ENCODE measurements around the gene DNAL1.

Gene DNAL1

DNA sequence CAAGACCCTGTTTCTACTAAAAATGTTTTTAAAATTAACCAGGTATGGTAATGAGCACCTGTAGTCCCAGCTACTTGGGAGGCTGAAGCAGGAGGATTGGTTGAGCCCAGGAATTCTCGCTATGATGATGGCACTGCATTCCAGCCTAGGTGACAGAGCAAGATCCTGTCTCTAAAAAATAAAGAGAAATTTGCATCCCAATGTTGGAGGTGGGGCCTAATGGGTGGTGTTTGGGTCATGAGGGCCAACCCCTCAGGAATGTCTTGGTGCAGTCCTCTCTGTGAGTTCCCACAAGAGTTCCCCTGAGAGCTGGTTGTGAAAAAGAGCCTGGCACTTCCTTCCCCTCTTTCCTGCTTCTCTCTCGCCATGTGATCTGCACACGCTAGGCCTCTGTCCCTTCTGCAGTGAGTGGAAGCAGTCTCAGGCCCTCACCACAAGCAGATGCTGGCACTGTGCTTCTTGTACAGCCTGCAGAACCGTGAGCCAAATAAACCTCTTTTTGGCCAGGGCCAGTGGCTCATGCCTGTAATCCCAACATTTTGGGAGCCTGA lies 21.2 kb upstream of the DNAL1 start:
- H3K27me3 ChIP-seq (ENCODE audit: insufficient read depth, low read length): no peaks in the 10 kb centered on the region

DNA sequence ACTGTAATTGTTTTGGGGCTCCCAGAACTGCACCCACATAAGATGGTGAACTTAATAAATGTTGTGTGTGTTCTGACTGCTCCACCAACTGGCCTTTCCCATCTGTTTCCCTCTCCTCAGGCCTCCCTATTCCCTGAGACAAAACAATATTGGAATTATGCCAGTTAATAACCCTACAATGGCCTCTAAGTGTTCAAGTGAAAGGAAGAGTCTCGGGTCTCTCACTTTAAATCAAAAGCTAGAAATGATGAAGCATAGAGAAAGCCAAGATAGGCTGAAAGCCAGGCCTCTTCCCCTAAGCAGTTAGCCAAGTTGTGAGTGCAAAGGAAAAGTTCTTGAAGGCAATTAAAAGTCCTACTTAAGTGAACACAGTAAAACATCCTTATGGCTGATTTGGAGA lies 19.1 kb upstream of the DNAL1 start:
- H3K9me3 ChIP-seq (ENCODE audit: low read length): no peaks in the 10 kb centered on the region
- H3F3A ChIP-seq (ENCODE audit: insufficient read depth, low read length): no peaks in the 10 kb centered on the region
- H3K4me2 ChIP-seq (ENCODE audit: low read length): no peak overlapping the region
- no peak overlapping the region for H3K4me3 ChIP-seq (ENCODE audit: low read depth, low read length, poor library complexity, severe bottlenecking)
- H3K27me3 ChIP-seq (ENCODE audit: insufficient read depth, low read length): no peaks in the 10 kb centered on the region
- no peaks in the 10 kb centered on the region for H3K4me1 ChIP-seq (ENCODE audit: insufficient read depth, low read length, severe bottlenecking)
- H3K36me3 ChIP-seq (ENCODE audit: insufficient read depth, low read length): no peaks in the 10 kb centered on the region
- TF ChIP-seq, protein P1, sequence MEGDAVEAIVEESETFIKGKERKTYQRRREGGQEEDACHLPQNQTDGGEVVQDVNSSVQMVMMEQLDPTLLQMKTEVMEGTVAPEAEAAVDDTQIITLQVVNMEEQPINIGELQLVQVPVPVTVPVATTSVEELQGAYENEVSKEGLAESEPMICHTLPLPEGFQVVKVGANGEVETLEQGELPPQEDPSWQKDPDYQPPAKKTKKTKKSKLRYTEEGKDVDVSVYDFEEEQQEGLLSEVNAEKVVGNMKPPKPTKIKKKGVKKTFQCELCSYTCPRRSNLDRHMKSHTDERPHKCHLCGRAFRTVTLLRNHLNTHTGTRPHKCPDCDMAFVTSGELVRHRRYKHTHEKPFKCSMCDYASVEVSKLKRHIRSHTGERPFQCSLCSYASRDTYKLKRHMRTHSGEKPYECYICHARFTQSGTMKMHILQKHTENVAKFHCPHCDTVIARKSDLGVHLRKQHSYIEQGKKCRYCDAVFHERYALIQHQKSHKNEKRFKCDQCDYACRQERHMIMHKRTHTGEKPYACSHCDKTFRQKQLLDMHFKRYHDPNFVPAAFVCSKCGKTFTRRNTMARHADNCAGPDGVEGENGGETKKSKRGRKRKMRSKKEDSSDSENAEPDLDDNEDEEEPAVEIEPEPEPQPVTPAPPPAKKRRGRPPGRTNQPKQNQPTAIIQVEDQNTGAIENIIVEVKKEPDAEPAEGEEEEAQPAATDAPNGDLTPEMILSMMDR (IDR thresholded peaks at IDR 0.05; ENCODE audit: low read length): no peak
- TF ChIP-seq EZH2 (IDR thresholded peaks at IDR 0.05; ENCODE audit: borderline replicate concordance, low read length): no peak
- no peaks in the 10 kb centered on the region for H4K20me1 ChIP-seq (ENCODE audit: insufficient read depth, low read length)
- H3K9me2 ChIP-seq (ENCODE audit: low read depth, low read length): no peaks in the 10 kb centered on the region
- no peaks in the 10 kb centered on the region for H3K79me2 ChIP-seq (ENCODE audit: insufficient read depth, low read length)
- no peak overlapping the region for H2AFZ ChIP-seq (ENCODE audit: low read length)
- H3K27ac ChIP-seq (ENCODE audit: low read depth, low read length, poor library complexity, severe bottlenecking): no peak overlapping the region
- no peak overlapping the region for H3K9ac ChIP-seq (ENCODE audit: low read length)

More for the DNA sequence above, 21.2 kb upstream of the DNAL1 start:
- Histone ChIP-seq H3K9ac (ENCODE audit: low read length) (no peak overlapping the region), H3K27ac (ENCODE audit: low read depth, low read length, poor library complexity, severe bottlenecking) (no peak overlapping the region), H3K79me2 (ENCODE audit: insufficient read depth, low read length) (no peaks in the 10 kb centered on the region), H3K4me1 (ENCODE audit: insufficient read depth, low read length, severe bottlenecking) (no peaks in the 10 kb centered on the region), H3K9me2 (ENCODE audit: low read depth, low read length) (no peaks in the 10 kb centered on the region), H3F3A (ENCODE audit: insufficient read depth, low read length) (no peaks in the 10 kb centered on the region), H3K4me2 (ENCODE audit: low read length) (no peak overlapping the region), H4K20me1 (ENCODE audit: insufficient read depth, low read length) (no peaks in the 10 kb centered on the region), H3K36me3 (ENCODE audit: insufficient read depth, low read length) (no peaks in the 10 kb centered on the region), H2AFZ (ENCODE audit: low read length) (no peak overlapping the region), H3K9me3 (ENCODE audit: low read length) (no peaks in the 10 kb centered on the region), H3K4me3 (ENCODE audit: low read depth, low read length, poor library complexity, severe bottlenecking) (no peak overlapping the region)
- TF ChIP-seq EZH2 (IDR thresholded peaks at IDR 0.05; ENCODE audit: borderline replicate concordance, low read length): no peak
- TF ChIP-seq, protein P1 (IDR thresholded peaks at IDR 0.05; ENCODE audit: low read length): no peak

DNA sequence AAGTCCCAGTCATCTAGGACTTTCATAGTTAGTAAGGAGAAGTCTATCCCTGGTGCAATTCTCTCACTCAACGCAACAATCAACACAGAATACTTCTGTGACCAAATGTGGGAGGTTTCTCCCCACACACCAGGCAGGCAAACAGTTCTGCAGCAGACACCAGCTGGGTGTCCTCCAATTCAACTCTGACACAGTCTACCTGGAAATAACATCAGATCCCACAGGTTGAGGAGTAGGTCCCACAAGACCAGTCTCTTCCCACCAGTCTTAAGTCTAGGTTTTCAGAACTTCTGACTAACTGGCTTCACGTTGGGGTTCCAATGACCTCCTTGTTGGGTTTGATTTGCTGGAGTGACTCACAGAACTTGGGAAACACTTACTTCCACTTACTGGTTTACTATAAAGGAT lies 17.6 kb upstream of the DNAL1 start:
- no peak for TF ChIP-seq EZH2 (IDR thresholded peaks at IDR 0.05; ENCODE audit: borderline replicate concordance, low read length)
- TF ChIP-seq, protein P1 (IDR thresholded peaks at IDR 0.05; ENCODE audit: low read length): no peak
- no peaks in the 10 kb centered on the region for H3F3A ChIP-seq (ENCODE audit: insufficient read depth, low read length)
- H3K9me2 ChIP-seq (ENCODE audit: low read depth, low read length): no peaks in the 10 kb centered on the region
- no peak overlapping the region for H3K4me2 ChIP-seq (ENCODE audit: low read length)
- H3K4me1 ChIP-seq (ENCODE audit: insufficient read depth, low read length, severe bottlenecking): no peaks in the 10 kb centered on the region
- no peaks in the 10 kb centered on the region for H3K27me3 ChIP-seq (ENCODE audit: insufficient read depth, low read length)
- no peaks in the 10 kb centered on the region for H3K79me2 ChIP-seq (ENCODE audit: insufficient read depth, low read length)
- H3K27ac ChIP-seq (ENCODE audit: low read depth, low read length, poor library complexity, severe bottlenecking): no peak overlapping the region
- no peaks in the 10 kb centered on the region for H3K9me3 ChIP-seq (ENCODE audit: low read length)
- H2AFZ ChIP-seq (ENCODE audit: low read length): no peak overlapping the region
- no peak overlapping the region for H3K9ac ChIP-seq (ENCODE audit: low read length)
- H3K36me3 ChIP-seq (ENCODE audit: insufficient read depth, low read length): no peaks in the 10 kb centered on the region
- H3K4me3 ChIP-seq (ENCODE audit: low read depth, low read length, poor library complexity, severe bottlenecking): no peak overlapping the region
- no peaks in the 10 kb centered on the region for H4K20me1 ChIP-seq (ENCODE audit: insufficient read depth, low read length)
